Stimulated activated CD8-positive, alpha-beta memory T cell treated with anti-CD3 and anti-CD28 coated beads, Interleukin-2, amount 100 ng/mL, for 48 hours (primary cell): ENCODE measurements around the gene PNMA6E.
A peak's percentile ranks its signal among the peaks of the same experiment; 100 is the strongest.
"Not testable (repeated sequence)": the region's sequence is repeated elsewhere in the genome, so short reads cannot be mapped to it uniquely, and the experiment has no call there.

Source experiments
- DNase-seq, 2 donors: peaks; one replicate each; pipeline ENCODE4 v3.0.0-alpha.2; 2020; ENCODE audit warnings: low read depth in 2 of 2

PNMA6E gene

GRCh38 chrX:153408871-153409351 is 7.8 kb upstream of the PNMA6E start:
- no peak for DNase-seq

- DNase-seq, result no peak
Measured at GRCh38 chrX:153408221-153408721, 7.1 kb upstream of the PNMA6E start.

- DNase-seq, result no peak
Measured at GRCh38 chrX:153407736-153408135, 6.6 kb upstream of the PNMA6E start.

GRCh38 chrX:153406903-153407302 is 5.8 kb upstream of the PNMA6E start:
- no peak for DNase-seq

- DNase-seq, result no peak
Measured at GRCh38 chrX:153406011-153406410, 4.9 kb upstream of the PNMA6E start.

- no peak for DNase-seq
Measured at GRCh38 chrX:153405426-153405825, 4.3 kb upstream of the PNMA6E start.

GRCh38 chrX:153404333-153404732 is 3.2 kb upstream of the PNMA6E start:
- not testable (repeated sequence) for DNase-seq

GRCh38 chrX:153400146-153401132 is 711 bp downstream of the PNMA6E start:
- DNase-seq, result peak; percentile 51

GRCh38 chrX:153398275-153398960 is 2.7 kb downstream of the PNMA6E start:
- DNase-seq, result no peak

- DNase-seq, result no peak
Measured at GRCh38 chrX:153397256-153397960, 3.7 kb downstream of the PNMA6E start.

- no peak for DNase-seq
Measured at GRCh38 chrX:153396320-153397195, 4.6 kb downstream of the PNMA6E start.

- DNase-seq, result no peak
Measured at GRCh38 chrX:153395613-153396319, 5.4 kb downstream of the PNMA6E start.

- no peak for DNase-seq
Measured at GRCh38 chrX:153394612-153395011, 6.5 kb downstream of the PNMA6E start.

GRCh38 chrX:153392642-153393321 is 8.4 kb downstream of the PNMA6E start:
- no peak for DNase-seq

- DNase-seq, result not testable (repeated sequence)
Measured at GRCh38 chrX:153389460-153389768, 11.7 kb downstream of the PNMA6E start.

- no peak for DNase-seq
Measured at GRCh38 chrX:153388722-153389459, 12.3 kb downstream of the PNMA6E start.

- DNase-seq, result no peak
Measured at GRCh38 chrX:153387987-153388721, 13.0 kb downstream of the PNMA6E start.

GRCh38 chrX:153387345-153387744 is 13.8 kb downstream of the PNMA6E start:
- no peak for DNase-seq
